HG03432 (cell line): ENCODE measurements around the gene MACROD1.
A peak's percentile ranks its signal among the peaks of the same experiment; 100 is the strongest.

Experiments used
- ATAC-seq: cut with Tn5 transposase; IDR thresholded peaks from one replicate; pipeline ENCODE4 v1.9.1; 2021; ENCODE audit warnings: mild to moderate bottlenecking, moderate library complexity; ENCODE audit not compliant: unreplicated experiment

MACROD1 gene

GRCh38 chr11:64003807-64004589, 161.9 kb downstream of the MACROD1 start:
- ATAC-seq: no peak

- no peak for ATAC-seq
Observed at GRCh38 chr11:64001484-64002420, 164.2 kb downstream of the MACROD1 start.

- ATAC-seq: no peak
Observed at GRCh38 chr11:64000740-64001483, 165.0 kb downstream of the MACROD1 start.

DNA sequence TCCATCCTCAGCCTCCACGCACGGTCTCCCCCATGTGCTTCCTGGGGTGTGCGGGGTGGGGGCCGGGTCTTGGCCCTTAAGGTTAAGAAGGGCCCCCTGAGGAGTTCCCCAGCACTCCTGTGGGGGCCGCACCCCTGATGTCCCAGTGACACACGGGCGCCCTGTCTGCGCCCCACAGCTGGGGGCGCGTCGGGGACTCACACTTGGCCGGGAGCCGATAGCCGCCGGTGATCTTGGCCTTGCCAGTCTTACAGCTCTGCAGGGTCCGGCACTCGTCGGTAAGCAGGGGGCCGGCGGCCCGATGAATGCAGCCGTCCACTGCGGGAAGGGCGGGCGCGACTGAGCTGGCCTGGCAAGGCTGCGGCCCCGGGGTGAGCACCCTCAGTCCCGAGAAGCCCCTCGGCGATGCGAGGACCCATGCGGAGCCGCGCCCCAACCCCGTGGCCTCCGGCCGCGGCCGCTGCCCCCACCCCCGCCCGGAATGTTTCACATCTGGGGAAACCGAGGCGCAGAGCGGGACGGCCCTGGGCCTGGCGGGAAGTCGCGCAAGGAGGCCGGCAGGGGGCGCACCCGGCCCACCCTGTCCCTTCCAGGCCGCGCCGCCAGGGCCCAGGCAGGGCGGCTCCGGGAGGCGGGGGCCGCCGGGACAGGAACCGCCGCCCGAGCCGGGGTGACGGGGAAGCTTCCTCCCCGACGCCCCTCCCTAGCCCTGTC, 165.7 kb downstream of the MACROD1 start:
- ATAC-seq: peak; percentile 53

DNA sequence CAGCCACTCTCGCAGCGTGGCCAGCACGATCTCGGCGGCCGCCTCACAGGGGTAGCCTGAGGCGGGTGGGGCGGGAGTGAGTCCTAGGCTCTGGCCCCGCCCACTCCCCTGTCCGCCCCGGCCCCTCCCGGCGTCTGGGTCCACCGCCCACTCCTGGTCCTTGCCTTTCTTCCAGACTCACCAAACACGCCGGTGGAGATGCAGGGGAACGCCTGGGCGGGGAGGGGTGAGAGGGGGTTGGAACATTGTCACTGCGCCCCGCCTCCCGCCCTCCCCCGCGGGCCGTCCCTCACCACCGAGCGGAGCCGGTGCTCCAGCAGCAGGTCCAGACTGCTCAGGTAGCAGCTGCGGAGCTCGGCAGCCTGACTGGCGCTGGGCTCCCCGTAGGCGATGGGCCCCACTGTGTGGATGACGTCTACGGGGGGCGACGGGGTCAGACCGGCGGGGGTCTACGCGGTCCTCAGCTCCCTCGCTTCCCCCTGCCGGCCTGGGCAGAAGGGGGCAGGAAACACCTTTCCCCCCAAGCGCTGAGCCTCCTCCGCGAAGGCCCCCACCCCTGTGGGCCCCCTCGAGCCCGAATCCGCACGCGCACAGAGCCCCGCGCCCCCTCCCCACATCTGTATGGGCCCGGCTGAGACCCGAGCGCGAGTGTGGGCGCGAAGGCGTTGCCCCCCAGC, 166.4 kb downstream of the MACROD1 start:
- ATAC-seq: no peak

DNA sequence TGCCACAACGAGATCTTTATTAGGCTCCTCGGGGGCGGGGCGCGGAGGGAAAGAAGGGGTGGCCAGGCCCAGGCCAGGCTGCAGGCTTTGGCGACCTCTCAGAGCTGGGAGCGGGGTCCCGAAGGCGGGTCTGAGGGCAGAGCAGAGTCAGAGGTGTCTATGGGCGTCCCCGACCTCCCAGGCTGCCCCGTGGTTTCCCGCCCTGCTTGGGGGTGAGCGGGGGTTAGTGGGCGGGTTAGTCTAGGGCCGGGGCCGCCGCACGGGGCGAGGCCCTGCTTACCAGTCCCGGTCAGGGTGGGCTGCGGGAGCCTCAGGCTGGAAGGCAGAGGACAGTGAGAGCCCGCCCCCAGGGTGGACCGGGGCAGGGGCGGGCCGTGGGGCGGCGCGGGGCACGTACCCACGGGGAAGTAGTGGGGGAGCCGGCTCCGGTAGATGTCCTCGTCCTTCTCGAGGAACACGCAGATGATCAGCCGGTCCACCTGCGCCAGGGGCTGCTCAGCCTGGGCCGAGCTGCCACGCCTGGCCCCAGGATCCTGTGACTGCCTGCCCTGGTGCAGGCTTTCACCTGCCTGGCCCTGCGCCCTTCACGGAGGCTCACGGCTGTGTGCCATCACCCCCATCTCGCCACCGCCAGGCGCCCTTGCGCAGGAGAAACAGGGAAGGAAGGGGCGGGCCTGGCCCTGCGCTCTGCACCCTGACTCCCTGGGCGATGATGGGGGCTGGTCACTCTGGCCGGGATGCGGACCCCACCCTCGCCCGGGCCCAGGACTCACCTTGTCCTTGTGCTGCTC, 167.2 kb downstream of the MACROD1 start:
- ATAC-seq: no peak

GRCh38 chr11:63997801-63998337, 168.0 kb downstream of the MACROD1 start:
- no peak for ATAC-seq

DNA sequence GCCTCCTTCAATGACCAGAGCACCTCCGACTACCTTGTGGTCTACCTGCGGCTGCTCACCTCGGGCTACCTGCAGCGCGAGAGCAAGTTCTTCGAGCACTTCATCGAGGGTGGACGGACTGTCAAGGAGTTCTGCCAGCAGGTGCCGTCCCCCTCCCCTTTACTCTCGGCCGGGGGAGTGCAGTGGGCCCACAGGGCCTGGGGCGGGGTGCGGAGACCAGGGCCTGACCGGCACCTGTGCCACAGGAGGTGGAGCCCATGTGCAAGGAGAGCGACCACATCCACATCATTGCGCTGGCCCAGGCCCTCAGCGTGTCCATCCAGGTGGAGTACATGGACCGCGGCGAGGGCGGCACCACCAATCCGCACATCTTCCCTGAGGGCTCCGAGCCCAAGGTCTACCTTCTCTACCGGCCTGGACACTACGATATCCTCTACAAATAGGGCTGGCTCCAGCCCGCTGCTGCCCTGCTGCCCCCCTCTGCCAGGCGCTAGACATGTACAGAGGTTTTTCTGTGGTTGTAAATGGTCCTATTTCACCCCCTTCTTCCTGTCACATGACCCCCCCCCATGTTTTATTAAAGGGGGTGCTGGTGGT, 168.7 kb downstream of the MACROD1 start:
- no peak for ATAC-seq

GRCh38 chr11:63996512-63996911, 169.4 kb downstream of the MACROD1 start:
- no peak for ATAC-seq

- ATAC-seq: no peak
Observed at GRCh38 chr11:63993993-63994392, 171.9 kb downstream of the MACROD1 start.

GRCh38 chr11:63993100-63993499, 172.8 kb downstream of the MACROD1 start:
- ATAC-seq: no peak

DNA sequence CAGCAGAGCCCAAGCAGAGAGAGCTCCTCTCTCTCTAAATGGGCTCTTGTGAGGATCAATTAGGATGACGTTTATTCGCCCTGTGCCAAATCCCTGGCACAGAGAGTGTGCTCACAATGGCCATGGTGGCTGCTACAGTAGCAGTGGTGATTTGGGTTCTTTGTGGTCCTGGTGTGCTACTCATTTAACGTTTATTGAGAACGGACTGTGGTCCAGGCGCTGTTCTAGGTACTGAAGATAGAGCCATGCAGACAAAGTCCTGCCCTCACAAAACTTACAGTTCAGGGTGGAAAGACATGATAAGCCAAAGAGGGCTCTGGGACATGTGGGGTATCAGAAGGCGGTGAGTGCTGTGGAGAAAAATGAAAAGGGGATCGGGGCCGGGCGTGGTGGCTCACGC, 174.4 kb downstream of the MACROD1 start:
- no peak for ATAC-seq

GRCh38 chr11:63986932-63987513, 178.9 kb downstream of the MACROD1 start:
- ATAC-seq: no peak

- peak; percentile 87 for ATAC-seq
Observed at GRCh38 chr11:63986156-63986931, 179.6 kb downstream of the MACROD1 start, which contains the start of gene OTUB1. Gene OTUB1, plus strand, starts transcription at chr11:63986438. Its CDS starts 19 bp downstream, at chr11:63986457.

DNA sequence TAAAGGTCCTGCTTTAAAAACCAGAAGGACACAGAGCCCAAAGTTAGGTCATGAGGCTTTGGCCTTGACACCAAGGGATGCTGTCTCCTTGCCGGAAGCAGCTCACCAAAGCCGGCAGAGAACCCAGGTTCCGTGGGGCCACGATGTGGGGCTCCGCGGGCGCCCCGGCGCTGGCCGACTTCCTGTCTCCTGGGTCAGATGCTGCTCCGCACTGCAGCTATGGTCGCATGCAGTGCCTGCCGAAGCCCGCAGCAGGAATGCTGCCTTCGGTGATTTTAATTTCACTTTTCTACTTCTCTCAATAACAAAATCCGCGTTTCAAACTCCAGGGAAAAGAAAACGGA, 180.1 kb downstream of the MACROD1 start:
- peak; percentile 55 for ATAC-seq

DNA sequence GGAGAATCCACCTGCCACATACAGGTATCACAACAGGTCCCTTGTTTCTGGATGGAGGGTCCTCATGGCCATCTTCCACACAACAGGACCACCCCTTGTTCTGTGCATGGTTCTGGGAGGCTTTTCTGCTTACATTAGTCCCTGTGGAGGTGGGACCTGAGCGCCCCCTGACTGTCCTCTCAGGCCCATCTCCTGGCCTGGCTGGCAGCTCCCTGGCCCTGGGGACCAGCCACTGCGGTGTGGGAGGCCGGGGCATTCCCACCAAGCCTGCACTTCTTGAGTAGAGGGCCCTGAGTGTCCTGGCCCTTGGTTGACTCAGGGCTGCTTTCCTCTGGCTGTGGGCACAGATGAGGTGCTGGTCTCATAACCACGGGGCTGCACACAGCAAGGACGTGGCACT, 186.5 kb downstream of the MACROD1 start:
- no peak for ATAC-seq

- ATAC-seq: no peak
Observed at GRCh38 chr11:63978551-63979239, 187.2 kb downstream of the MACROD1 start.
